Stimulated activated CD8-positive, alpha-beta memory T cell treated with anti-CD3 and anti-CD28 coated beads, Interleukin-12 subunit alpha, Interleukin-12 subunit beta, amount 100 ng/mL, for 1 hour (primary cell): ENCODE measurements around the gene BTD.

Source experiments
- DNase-seq: peaks from one replicate; pipeline ENCODE4 v3.0.0-alpha.2; 2020; ENCODE audit warnings: low read depth

The BTD gene

GRCh38 chr3:15636028-15636709 lies 34.6 kb downstream of the BTD start:
- no peak for DNase-seq

- DNase-seq, result no peak
Measured at GRCh38 chr3:15637131-15637951, 35.8 kb downstream of the BTD start.

GRCh38 chr3:15638193-15638890 lies 36.8 kb downstream of the BTD start:
- DNase-seq, result no peak

GRCh38 chr3:15638891-15639262 lies 37.3 kb downstream of the BTD start:
- no peak for DNase-seq

- no peak for DNase-seq
Measured at GRCh38 chr3:15645246-15645645, 43.7 kb downstream of the BTD start.

- no peak for DNase-seq
Measured at GRCh38 chr3:15645740-15646501, 44.4 kb downstream of the BTD start.

GRCh38 chr3:15646851-15647511 lies 45.4 kb downstream of the BTD start:
- DNase-seq, result no peak

- DNase-seq, result peak; percentile 37
Measured at GRCh38 chr3:15647611-15648167, 46.1 kb downstream of the BTD start.

GRCh38 chr3:15649341-15649740 lies 47.8 kb downstream of the BTD start:
- no peak for DNase-seq

- DNase-seq, result no peak
Measured at GRCh38 chr3:15649858-15650257, 48.3 kb downstream of the BTD start.

GRCh38 chr3:15651396-15651795 lies 49.9 kb downstream of the BTD start:
- DNase-seq, result no peak

GRCh38 chr3:15653321-15653720 lies 51.8 kb downstream of the BTD start:
- DNase-seq, result no peak

GRCh38 chr3:15654127-15654526 lies 52.6 kb downstream of the BTD start:
- no peak for DNase-seq

GRCh38 chr3:15654891-15655290 lies 53.3 kb downstream of the BTD start:
- DNase-seq, result no peak

GRCh38 chr3:15656342-15656741 lies 54.8 kb downstream of the BTD start:
- DNase-seq, result no peak

- DNase-seq, result no peak
Measured at GRCh38 chr3:15657016-15657415, 55.5 kb downstream of the BTD start.

- no peak for DNase-seq
Measured at GRCh38 chr3:15659254-15659975, 57.9 kb downstream of the BTD start.

GRCh38 chr3:15660055-15660935 lies 58.8 kb downstream of the BTD start:
- DNase-seq, result no peak

GRCh38 chr3:15664144-15664543 lies 62.6 kb downstream of the BTD start:
- no peak for DNase-seq
